B cell (primary cell): Measurements from ENCODE around the gene SH3TC1.

Experiments used
- CTCF ChIP-seq: fragments of 200-600 bp; IDR thresholded peaks from one replicate; pipeline ENCODE4 v1.8.0; 2022; ENCODE audit warnings: antibody characterized with exemption, mild to moderate bottlenecking
- EZH2 ChIP-seq: IDR thresholded peaks from 2 replicates; pipeline ENCODE4 v1.6.1; 2012; ENCODE audit warnings: borderline replicate concordance, low read depth, mild to moderate bottlenecking, moderate library complexity, low read length; ENCODE audit not compliant: insufficient read depth, poor library complexity, severe bottlenecking

DNA sequence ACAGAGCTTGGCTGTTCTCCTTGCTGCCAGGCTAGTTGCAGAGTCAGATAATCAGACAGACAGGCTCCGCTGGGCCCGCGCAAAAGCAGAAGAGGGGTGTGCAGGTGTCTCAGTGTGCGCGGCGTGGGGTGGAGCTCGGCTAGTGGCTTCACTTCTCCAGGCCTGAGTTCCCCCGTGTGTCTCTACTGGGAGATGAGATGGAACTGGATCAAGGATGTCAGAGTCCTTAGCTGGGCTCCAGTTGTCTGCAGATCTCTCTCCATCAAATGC is 91.5 kb downstream of the SH3TC1 start:
- TF ChIP-seq EZH2 (no peak), CTCF (no peak)
